Brain microvascular endothelial cell (primary cell): ENCODE data around the gene ADARB1.
"Not testable (repeated sequence)": the region's sequence is repeated elsewhere in the genome, so short reads cannot be mapped to it uniquely, and the experiment has no call there.

ENCODE experiments used
- DNase-seq: peaks from one replicate; pipeline ENCODE4 v3.0.0-alpha.2; 2020
- H3K27ac ChIP-seq: fragments of 250-450 bp; sonication (Bioruptor Pico); 2 replicates; pipeline ENCODE4 v1.5.1; 2020; ENCODE audit warnings: mild to moderate bottlenecking, moderate library complexity
- H3K27me3 ChIP-seq: fragments of 250-450 bp; sonication (Bioruptor Pico); replicated peaks from 2 replicates; pipeline ENCODE4 v1.5.1; 2020; ENCODE audit warnings: mild to moderate bottlenecking
- H3K36me3 ChIP-seq: fragments of 250-450 bp; sonication (Bioruptor Pico); replicated peaks from 2 replicates; pipeline ENCODE4 v1.5.1; 2020; ENCODE audit warnings: mild to moderate bottlenecking
- H3K4me3 ChIP-seq: 2 replicates; pipeline ENCODE4 v1.5.1; 2011; ENCODE audit warnings: low read depth, mild to moderate bottlenecking, control low read depth, low read length, moderate library complexity
- CTCF ChIP-seq: IDR thresholded peaks from 2 replicates; pipeline ENCODE4 v1.5.1; 2011; ENCODE audit warnings: low read depth, mild to moderate bottlenecking, moderate library complexity, low read length, control low read depth, inconsistent platforms; ENCODE audit errors: missing control alignments
- in situ Hi-C: cut with HindIII; loops from 2 replicates; pipeline ENCODE4 v1.10.0; 2017; ENCODE audit warnings: low sequenced_read_pairs, low pct_ligation_motif_present

Gene ADARB1

GRCh38 chr21:45129189-45129923 lies 55.0 kb downstream of the ADARB1 start:
- Histone ChIP-seq H3K27ac (peak overlapping the region; percentile 72), H3K36me3 (no peaks in the 10 kb centered on the region), H3K4me3 (no peak overlapping the region), H3K27me3 (no peaks in the 10 kb centered on the region)
- no peak for DNase-seq
- no peak for TF ChIP-seq CTCF
- in situ Hi-C loops: loop anchor here (25.0 kb wide), 1 partner anchor 192 kb away; the partner anchor contains the start of gene SLX9

- peak overlapping the region; percentile 50 for H3K4me3 ChIP-seq
- peak; percentile 55 for DNase-seq
- in situ Hi-C loops: loop anchor here (25.0 kb wide), 1 partner anchor 193 kb away; the partner anchor contains the start of gene SLX9
Measured at GRCh38 chr21:45130324-45130774, 56.0 kb downstream of the ADARB1 start.

GRCh38 chr21:45131537-45131999 lies 57.2 kb downstream of the ADARB1 start:
- H3K4me3 ChIP-seq: no peak overlapping the region
- peaks cover 5% of the 10 kb centered on the region for H3K36me3 ChIP-seq
- H3K27ac ChIP-seq: no peak overlapping the region
- no peak for DNase-seq
- H3K27me3 ChIP-seq: no peaks in the 10 kb centered on the region
- TF ChIP-seq CTCF: no peak
- in situ Hi-C loops: loop anchor here (25.0 kb wide), 1 partner anchor 194 kb away; the partner anchor contains the start of gene SLX9

More at GRCh38 chr21:45130324-45130774, 56.0 kb downstream of the ADARB1 start:
- peak overlapping the region; percentile 72 for H3K27ac ChIP-seq
- H3K36me3 ChIP-seq: peaks cover 4% of the 10 kb centered on the region
- no peak for TF ChIP-seq CTCF
- H3K27me3 ChIP-seq: no peaks in the 10 kb centered on the region

- H3K27ac ChIP-seq: no peak overlapping the region
- no peaks in the 10 kb centered on the region for H3K27me3 ChIP-seq
- DNase-seq: no peak
- H3K4me3 ChIP-seq: no peak overlapping the region
- in situ Hi-C loops: loop anchor here (25.0 kb wide), 1 partner anchor 196 kb away; the partner anchor contains the start of gene SLX9
- H3K36me3 ChIP-seq: peaks cover 5% of the 10 kb centered on the region
- no peak for TF ChIP-seq CTCF
Measured at GRCh38 chr21:45132841-45133573, 58.6 kb downstream of the ADARB1 start.

- in situ Hi-C loops: loop anchor here (25.0 kb wide), 1 partner anchor 196 kb away; the partner anchor contains the start of gene SLX9
- not testable (repeated sequence) for DNase-seq, H3K36me3 ChIP-seq, H3K4me3 ChIP-seq, H3K27me3 ChIP-seq, H3K27ac ChIP-seq
Measured at GRCh38 chr21:45133574-45134278, 59.3 kb downstream of the ADARB1 start.
